Measurements from ENCODE around the gene STARD7.

DNA sequence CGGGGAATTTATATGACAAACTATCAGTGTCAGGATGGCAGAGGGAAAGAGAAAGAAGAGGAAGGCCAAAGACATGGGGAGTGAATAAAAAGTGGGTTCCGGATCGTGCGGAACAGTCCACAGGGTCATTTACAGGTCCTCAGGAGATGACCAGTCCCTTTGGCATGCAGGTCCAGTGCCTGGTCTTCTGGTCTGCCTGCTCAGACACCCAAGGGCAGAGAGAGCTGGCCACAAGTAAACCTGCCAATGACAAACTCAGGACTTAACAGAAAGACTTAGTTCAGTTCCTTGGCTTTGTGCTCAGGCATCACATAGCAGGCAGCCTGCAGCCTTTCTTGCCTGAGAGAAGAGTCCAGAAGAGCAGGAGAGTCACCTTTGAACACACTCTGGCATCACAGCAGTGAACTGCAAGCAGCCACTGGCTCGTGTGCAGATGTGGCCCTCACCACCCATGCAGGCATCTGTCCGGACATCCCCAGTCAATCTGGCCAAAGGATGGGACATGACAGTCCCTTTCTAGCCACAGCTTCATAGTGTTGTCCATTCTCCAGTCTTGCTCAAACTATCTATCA is 43.2 kb upstream of the STARD7 start:
- no peak for TF ChIP-seq NR3C1 (IDR thresholded peaks at IDR 0.05)
- TF ChIP-seq, protein P1, sequence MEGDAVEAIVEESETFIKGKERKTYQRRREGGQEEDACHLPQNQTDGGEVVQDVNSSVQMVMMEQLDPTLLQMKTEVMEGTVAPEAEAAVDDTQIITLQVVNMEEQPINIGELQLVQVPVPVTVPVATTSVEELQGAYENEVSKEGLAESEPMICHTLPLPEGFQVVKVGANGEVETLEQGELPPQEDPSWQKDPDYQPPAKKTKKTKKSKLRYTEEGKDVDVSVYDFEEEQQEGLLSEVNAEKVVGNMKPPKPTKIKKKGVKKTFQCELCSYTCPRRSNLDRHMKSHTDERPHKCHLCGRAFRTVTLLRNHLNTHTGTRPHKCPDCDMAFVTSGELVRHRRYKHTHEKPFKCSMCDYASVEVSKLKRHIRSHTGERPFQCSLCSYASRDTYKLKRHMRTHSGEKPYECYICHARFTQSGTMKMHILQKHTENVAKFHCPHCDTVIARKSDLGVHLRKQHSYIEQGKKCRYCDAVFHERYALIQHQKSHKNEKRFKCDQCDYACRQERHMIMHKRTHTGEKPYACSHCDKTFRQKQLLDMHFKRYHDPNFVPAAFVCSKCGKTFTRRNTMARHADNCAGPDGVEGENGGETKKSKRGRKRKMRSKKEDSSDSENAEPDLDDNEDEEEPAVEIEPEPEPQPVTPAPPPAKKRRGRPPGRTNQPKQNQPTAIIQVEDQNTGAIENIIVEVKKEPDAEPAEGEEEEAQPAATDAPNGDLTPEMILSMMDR (IDR thresholded peaks at IDR 0.05): no peak
- TF ChIP-seq, protein P2, sequence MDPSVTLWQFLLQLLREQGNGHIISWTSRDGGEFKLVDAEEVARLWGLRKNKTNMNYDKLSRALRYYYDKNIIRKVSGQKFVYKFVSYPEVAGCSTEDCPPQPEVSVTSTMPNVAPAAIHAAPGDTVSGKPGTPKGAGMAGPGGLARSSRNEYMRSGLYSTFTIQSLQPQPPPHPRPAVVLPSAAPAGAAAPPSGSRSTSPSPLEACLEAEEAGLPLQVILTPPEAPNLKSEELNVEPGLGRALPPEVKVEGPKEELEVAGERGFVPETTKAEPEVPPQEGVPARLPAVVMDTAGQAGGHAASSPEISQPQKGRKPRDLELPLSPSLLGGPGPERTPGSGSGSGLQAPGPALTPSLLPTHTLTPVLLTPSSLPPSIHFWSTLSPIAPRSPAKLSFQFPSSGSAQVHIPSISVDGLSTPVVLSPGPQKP (IDR thresholded peaks at IDR 0.05; ENCODE audit: low read depth, low read length): no peak
- no peak for TF ChIP-seq RFX5 (IDR thresholded peaks at IDR 0.05)
- TF ChIP-seq CBX2 (IDR thresholded peaks at IDR 0.05; ENCODE audit: borderline replicate concordance, low read depth): no peak
- TF ChIP-seq, protein P3, sequence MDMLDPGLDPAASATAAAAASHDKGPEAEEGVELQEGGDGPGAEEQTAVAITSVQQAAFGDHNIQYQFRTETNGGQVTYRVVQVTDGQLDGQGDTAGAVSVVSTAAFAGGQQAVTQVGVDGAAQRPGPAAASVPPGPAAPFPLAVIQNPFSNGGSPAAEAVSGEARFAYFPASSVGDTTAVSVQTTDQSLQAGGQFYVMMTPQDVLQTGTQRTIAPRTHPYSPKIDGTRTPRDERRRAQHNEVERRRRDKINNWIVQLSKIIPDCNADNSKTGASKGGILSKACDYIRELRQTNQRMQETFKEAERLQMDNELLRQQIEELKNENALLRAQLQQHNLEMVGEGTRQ (IDR thresholded peaks at IDR 0.05): no peak
- no peak for TF ChIP-seq MAFK (IDR thresholded peaks at IDR 0.05; ENCODE audit: partially characterized antibody)
- no peak for TF ChIP-seq EP300 (IDR thresholded peaks at IDR 0.05)
- TF ChIP-seq, protein P4, sequence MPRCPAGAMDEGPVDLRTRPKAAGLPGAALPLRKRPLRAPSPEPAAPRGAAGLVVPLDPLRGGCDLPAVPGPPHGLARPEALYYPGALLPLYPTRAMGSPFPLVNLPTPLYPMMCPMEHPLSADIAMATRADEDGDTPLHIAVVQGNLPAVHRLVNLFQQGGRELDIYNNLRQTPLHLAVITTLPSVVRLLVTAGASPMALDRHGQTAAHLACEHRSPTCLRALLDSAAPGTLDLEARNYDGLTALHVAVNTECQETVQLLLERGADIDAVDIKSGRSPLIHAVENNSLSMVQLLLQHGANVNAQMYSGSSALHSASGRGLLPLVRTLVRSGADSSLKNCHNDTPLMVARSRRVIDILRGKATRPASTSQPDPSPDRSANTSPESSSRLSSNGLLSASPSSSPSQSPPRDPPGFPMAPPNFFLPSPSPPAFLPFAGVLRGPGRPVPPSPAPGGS (IDR thresholded peaks at IDR 0.05): no peak
- no peak for TF ChIP-seq SMC3 (IDR thresholded peaks at IDR 0.05)

Data from A549 (cell line).